OCI-LY1 (cell line): ENCODE measurements around the gene B4GALNT1.
A peak's percentile ranks its signal among the peaks of the same experiment; 100 is the strongest.

Experiments used
- H2AFZ ChIP-seq: fragments of 200-600 bp; sonication (generic), shearing (Covaris generic); 2 replicates; pipeline ENCODE4 v1.6.0; 2014; ENCODE audit warnings: antibody characterized with exemption, mild to moderate bottlenecking, low read length
- H3F3A ChIP-seq: fragments of 200-600 bp; sonication (generic), shearing (Covaris generic); 2 replicates; pipeline ENCODE4 v1.6.0; 2014; ENCODE audit warnings: mild to moderate bottlenecking, antibody characterized with exemption, low read length, moderate library complexity; ENCODE audit not compliant: insufficient read depth
- H3K27ac ChIP-seq: fragments of 200-600 bp; sonication (generic); 2 replicates; pipeline ENCODE4 v1.5.1; 2014; ENCODE audit warnings: low read length, mixed run types, mild to moderate bottlenecking, low read depth; ENCODE audit not compliant: poor library complexity, severe bottlenecking
- H3K27me3 ChIP-seq: fragments of 200-600 bp; sonication (generic); 2 replicates; pipeline ENCODE4 v1.6.0; 2014; ENCODE audit warnings: antibody characterized with exemption, mild to moderate bottlenecking, low read length, moderate library complexity; ENCODE audit not compliant: insufficient read depth
- H3K36me3 ChIP-seq: fragments of 200-600 bp; sonication (generic); 2 replicates; pipeline ENCODE4 v1.6.1; 2014; ENCODE audit warnings: mild to moderate bottlenecking, antibody characterized with exemption, low read length, moderate library complexity, mixed read lengths; ENCODE audit not compliant: insufficient read depth
- H3K4me1 ChIP-seq: fragments of 200-600 bp; sonication (generic); 2 replicates; pipeline ENCODE4 v1.5.1; 2014; ENCODE audit warnings: mild to moderate bottlenecking, low read length, moderate library complexity; ENCODE audit not compliant: insufficient read depth, severe bottlenecking
- H3K4me2 ChIP-seq: fragments of 200-600 bp; sonication (generic), shearing (Covaris generic); 2 replicates; pipeline ENCODE4 v1.6.1; 2014; ENCODE audit warnings: low read length
- H3K4me3 ChIP-seq: fragments of 200-600 bp; sonication (generic); 2 replicates; pipeline ENCODE4 v1.5.1; 2014; ENCODE audit warnings: low read length, low read depth, mild to moderate bottlenecking, mixed read lengths; ENCODE audit not compliant: poor library complexity, severe bottlenecking
- H3K79me2 ChIP-seq: fragments of 200-600 bp; shearing (Covaris generic); 2 replicates; pipeline ENCODE4 v1.6.1; 2016; ENCODE audit warnings: mixed run types, low read length, mixed read lengths; ENCODE audit not compliant: insufficient read depth
- H3K9ac ChIP-seq: fragments of 200-600 bp; sonication (generic), shearing (Covaris generic); 2 replicates; pipeline ENCODE4 v1.6.1; 2014; ENCODE audit warnings: mild to moderate bottlenecking, low read length, mixed read lengths
- H3K9me2 ChIP-seq: fragments of 200-600 bp; sonication (generic), shearing (Covaris generic); 2 replicates; pipeline ENCODE4 v1.6.1; 2014; ENCODE audit warnings: low read depth, mild to moderate bottlenecking, low read length, mixed read lengths
- H3K9me3 ChIP-seq: fragments of 200-600 bp; shearing (Covaris generic); 2 replicates; pipeline ENCODE4 v1.6.1; 2014; ENCODE audit warnings: low read length, mixed read lengths
- H4K20me1 ChIP-seq: fragments of 200-600 bp; sonication (generic), shearing (Covaris generic); 2 replicates; pipeline ENCODE4 v1.6.0; 2016; ENCODE audit warnings: mild to moderate bottlenecking, low read length; ENCODE audit not compliant: insufficient read depth
- CTCF ChIP-seq: fragments of 200-600 bp; sonication (generic), shearing (Covaris generic); IDR thresholded peaks from 2 replicates; pipeline ENCODE4 v1.5.1; 2017; ENCODE audit warnings: mild to moderate bottlenecking, antibody characterized with exemption, low read length, moderate library complexity, mixed read lengths
- EZH2 ChIP-seq: fragments of 200-600 bp; sonication (generic), shearing (Covaris generic); IDR thresholded peaks from 2 replicates; pipeline ENCODE4 v1.8.0; 2017; ENCODE audit warnings: borderline replicate concordance, mixed run types, mild to moderate bottlenecking, antibody characterized with exemption, low read length, moderate library complexity, mixed read lengths

The B4GALNT1 gene

GRCh38 chr12:57603815-57604453 is 29.1 kb downstream of the B4GALNT1 start:
- TF ChIP-seq EZH2 (no peak), CTCF (no peak)
- Histone ChIP-seq H3K9me2 (no peaks in the 10 kb centered on the region), H3K9me3 (no peaks in the 10 kb centered on the region), H3F3A (no peaks in the 10 kb centered on the region), H3K4me1 (peaks cover 16% of the 10 kb centered on the region), H4K20me1 (no peaks in the 10 kb centered on the region), H3K9ac (peak overlapping the region; percentile 72; the same call in 1 of the 2 replicates), H3K27me3 (no peaks in the 10 kb centered on the region), H3K4me2 (peak overlapping the region; percentile 94), H3K79me2 (no peaks in the 10 kb centered on the region), H3K4me3 (peak overlapping the region; percentile 70), H3K27ac (no peak overlapping the region), H2AFZ (0 out of 2 replicates have a peak overlapping the region, but pooled peaks have one; percentile 19), H3K36me3 (peaks cover 25% of the 10 kb centered on the region; the same call in 1 of the 2 replicates)

- Histone ChIP-seq H3F3A (no peaks in the 10 kb centered on the region), H4K20me1 (no peaks in the 10 kb centered on the region), H3K4me2 (no peak overlapping the region), H3K4me3 (no peak overlapping the region), H2AFZ (no peak overlapping the region), H3K9me3 (no peaks in the 10 kb centered on the region), H3K9me2 (no peaks in the 10 kb centered on the region), H3K4me1 (peaks cover 16% of the 10 kb centered on the region), H3K36me3 (peaks cover 29% of the 10 kb centered on the region; the same call in 1 of the 2 replicates), H3K27ac (no peak overlapping the region), H3K9ac (no peak overlapping the region), H3K27me3 (no peaks in the 10 kb centered on the region), H3K79me2 (no peaks in the 10 kb centered on the region)
- TF ChIP-seq CTCF, result no peak
- TF ChIP-seq EZH2, result no peak
These were observed 29.7 kb downstream of the B4GALNT1 start for GRCh38 chr12:57603324-57603723.

- Histone ChIP-seq H3K9me3 (no peaks in the 10 kb centered on the region), H3F3A (no peaks in the 10 kb centered on the region), H3K4me1 (peaks cover 16% of the 10 kb centered on the region), H3K9me2 (no peaks in the 10 kb centered on the region), H3K79me2 (no peaks in the 10 kb centered on the region), H3K36me3 (peaks cover 29% of the 10 kb centered on the region; the same call in 1 of the 2 replicates), H4K20me1 (no peaks in the 10 kb centered on the region), H3K4me2 (no peak overlapping the region), H3K27ac (no peak overlapping the region), H3K4me3 (no peak overlapping the region), H3K27me3 (no peaks in the 10 kb centered on the region), H3K9ac (no peak overlapping the region), H2AFZ (no peak overlapping the region)
- TF ChIP-seq CTCF (no peak), EZH2 (no peak)
These were observed 30.5 kb downstream of the B4GALNT1 start for GRCh38 chr12:57602544-57602943.
